NCI-H2227 treated with DMSO at 0.1 percent for 48 hours (cell line): ENCODE measurements around the gene TBC1D9.

Experiments
- DNase-seq: peaks from one replicate; lab custom pipeline; 2025; lab: John Stamatoyannopoulos, UW

The TBC1D9 gene

DNA sequence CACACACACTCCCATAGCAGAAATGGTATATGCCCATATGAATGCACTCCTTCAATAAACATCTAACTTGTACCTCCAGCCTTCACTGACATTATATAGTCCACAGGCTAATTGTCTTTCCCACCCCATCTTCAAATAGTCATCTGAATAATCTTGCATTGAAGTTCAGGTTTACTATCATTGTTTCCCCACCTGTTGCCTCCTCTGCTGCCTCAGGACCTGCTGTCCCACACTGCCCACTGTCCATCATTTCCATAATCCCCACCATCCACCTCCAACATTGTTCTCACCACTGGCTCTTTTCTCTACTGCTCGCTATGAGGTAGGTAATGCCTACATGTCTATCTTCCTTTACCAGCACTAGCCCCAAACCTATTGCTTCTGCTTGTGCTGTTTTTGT lies 66.1 kb downstream of the TBC1D9 start:
- DNase-seq: no peak

DNA sequence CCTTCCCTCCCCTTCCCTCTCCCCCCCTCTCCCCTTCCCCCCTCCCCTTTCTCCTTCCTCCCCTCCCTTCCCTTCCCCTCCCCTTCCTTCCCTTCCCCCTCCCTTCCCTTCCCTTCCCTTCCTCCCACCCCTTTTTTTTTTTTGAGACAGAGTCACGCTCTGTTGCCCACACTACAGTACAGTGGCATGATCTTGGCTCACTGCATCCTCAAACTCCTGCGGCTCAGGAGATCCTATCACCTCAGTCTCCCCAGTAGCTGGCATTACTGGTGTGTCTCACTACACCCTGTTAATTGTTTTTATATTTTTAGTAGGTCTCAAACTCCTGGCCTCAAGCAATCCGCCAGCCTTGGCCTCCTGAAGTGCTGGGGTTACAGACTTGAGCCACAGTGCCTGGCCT lies 66.6 kb downstream of the TBC1D9 start:
- no peak for DNase-seq

DNA sequence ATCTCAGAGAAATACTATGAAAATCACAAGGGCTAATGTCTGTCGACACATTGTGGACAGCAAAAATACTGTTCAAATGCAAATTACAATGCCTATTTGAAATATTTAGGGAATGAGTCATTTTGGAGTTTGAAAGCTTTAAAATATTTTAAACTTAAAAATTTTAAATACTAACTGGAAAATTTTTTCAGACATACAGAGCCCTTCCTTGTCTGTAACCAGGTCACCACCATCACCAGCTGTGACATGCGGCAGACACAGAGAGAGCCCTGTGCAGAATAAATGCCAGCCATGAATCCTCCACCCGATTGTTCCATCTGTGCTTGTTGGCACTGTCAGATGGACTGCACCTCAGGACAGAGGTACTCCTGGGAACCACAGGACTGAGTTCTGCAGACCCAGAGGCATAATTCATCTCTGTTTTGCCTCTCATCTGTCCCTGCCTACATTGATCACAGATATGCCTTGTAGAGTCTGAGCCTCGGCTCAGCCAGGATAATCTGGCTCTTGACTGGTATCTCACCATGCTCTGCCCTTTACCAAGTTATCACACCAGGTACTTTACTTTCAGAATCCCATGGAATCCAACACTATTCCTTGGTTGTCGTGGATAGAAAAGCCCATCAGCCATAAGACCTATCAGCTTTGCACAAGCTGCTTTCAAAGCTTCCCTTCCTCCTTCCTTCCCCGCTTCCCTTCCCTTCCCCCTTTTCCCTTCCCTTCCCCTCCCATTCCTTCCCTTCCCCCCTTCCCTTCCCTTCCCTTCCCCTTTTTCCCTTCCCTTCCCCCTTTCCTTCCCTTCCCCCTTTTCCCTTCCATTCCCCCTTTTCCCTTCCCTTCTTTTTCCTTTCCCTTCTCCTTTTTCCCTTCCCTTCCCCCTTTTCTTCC lies 67.2 kb downstream of the TBC1D9 start:
- no peak for DNase-seq

DNA sequence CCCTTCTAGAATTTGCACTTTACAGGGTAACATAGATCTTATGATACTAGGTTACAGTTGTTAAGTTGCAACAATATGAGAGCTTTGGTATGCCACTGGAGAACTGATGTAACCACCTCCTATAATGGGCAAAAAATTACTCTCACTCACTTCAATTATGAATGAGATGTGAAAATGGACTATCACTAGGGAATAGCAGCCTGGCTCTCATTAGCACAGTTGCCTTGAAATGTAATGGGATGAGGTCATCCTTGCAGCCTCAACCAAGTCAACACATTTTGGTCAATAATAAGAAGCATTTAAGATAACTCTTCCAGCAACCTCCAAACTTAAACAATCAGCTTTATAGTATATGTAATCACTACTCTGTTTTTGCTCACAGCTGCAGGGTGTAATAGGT lies 69.4 kb downstream of the TBC1D9 start:
- no peak for DNase-seq

DNA sequence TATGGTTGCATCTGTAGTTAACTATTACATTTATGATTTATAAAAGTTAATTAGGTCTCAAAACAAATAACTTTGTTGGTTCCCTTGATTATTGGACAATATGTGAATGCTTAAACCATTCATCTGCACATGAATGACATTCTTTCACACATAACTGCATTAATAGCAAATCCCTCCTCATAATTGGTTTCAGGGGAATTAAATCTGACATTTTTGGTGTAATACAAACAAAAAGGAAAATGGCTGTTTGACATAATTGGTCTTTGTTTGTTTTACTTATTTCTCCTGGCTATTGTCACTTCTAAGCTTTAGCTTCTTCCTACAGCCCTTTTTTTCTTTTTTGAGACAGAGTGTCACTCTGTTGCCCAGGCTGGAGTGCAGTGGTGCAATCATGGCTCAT lies 71.9 kb downstream of the TBC1D9 start:
- DNase-seq: no peak

DNA sequence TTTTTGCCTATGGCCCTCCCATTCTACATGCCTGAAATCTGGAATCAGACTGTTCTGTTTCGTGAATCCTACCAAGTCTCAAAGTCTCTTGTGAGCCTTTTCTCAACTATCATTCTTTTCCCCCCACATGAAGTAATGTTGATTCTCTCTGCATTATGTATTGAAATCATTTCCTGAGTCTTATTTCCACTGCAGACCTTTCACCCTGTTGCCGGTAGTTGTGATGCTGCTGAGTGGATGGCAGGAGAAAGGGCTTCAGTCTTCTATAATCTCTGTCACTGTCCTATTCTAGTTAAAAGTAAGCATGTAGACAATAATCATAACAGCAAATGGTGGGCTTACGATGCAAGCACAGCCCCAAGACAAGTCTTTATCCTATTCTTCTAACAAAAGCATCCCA lies 75.0 kb downstream of the TBC1D9 start:
- no peak for DNase-seq

DNA sequence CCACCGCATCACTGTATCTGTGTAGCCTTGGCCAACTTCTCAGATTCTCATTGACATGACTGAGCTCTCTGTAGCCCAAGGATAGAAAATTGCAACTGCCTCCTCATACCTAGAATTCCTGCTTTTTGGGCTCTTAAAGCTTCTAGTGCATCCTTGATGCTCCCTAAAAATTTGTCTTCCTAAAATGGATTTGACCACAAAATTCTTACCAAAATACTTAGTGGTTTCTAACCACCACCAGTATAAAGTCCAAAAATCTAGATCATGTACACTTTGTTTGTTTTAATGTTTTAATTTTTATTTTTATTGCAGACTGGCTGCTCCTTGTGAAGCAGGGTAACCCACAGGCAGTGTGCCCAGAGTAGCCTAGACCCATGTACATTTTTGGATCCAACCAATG lies 75.5 kb downstream of the TBC1D9 start:
- no peak for DNase-seq

DNA sequence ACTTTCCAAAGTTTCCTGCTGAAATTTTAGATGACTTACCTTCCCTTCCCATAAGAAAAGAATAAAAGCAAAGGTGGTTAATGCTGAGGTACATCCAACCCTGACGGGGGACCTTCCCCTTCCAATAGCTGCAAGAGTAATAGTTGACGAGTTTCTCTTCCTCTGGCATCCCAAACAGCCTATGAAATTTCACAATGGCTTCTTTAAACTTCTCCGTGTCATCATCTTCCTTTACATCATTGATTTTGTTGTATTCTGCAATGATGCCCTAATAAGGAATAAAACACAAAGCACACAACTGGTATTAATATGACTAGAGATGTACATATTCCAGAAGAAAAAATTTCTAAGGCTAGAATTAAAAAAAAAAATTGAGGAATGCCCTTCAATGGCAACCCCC lies 76.6 kb downstream of the TBC1D9 start:
- DNase-seq: no peak

DNA sequence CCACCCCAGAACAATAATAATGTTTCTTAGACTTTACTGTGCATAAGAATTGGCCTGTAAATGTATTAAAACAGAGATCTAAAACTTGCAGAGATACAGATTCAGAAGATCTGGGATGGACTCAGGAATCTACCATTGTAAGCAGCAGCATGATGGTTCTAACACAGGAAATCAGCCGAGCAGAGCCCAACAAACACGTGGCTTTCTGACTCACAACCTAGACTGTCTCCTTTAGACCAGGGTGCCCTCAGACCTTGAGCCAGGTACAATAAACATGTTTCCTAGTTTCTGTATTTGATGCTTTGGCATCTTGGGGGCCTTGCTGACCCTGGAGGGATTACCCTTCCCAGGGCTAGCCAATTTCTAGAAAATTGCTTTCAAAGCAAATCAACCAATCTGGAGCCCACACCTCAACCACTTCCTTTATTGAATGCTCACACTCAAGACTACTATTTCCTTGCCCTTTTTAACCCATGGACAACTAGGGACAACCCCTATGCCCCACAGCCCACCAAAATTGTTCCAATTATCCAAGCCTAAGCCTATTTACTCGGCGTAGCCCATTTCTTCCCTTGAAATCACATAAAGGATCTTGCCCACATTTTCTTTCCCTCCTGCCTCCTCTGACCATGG lies 80.5 kb downstream of the TBC1D9 start:
- DNase-seq: no peak

DNA sequence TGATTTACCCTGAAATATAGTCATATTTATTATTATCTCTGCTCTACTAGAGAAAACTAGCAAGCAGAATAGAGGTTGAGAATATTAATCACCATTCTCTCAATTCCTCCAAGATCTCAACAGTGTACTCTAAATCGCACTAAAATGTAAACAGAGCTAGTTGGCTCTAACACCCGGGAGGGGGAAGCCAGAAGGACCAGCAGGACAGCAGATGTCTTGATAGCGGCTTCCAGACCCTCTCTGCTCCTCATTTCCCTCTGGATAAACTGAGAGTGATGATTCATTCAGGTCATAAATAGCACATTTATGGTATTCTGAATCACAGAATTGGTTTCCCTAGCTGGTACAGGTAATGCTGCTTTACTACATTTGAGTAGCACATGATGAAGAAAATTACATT lies 82.5 kb downstream of the TBC1D9 start:
- no peak for DNase-seq

DNA sequence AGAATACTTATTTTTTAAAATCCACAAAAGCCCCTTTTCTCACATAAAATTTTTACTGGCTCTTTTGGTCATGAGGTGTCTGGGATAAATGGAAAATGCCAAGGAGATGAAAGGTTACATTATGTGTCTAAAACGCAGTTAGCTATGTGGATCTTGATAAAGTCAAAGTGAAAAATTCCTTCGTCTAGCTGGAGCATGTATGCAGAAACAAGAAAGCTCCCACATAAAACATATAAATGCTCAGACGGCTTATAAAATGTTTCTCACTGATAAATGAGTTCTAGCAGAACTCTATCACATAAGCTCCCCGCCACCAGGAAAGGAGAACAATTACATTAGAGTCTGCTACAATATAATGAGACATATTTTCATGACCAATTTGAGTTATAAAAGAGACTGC lies 83.8 kb downstream of the TBC1D9 start:
- no peak for DNase-seq

DNA sequence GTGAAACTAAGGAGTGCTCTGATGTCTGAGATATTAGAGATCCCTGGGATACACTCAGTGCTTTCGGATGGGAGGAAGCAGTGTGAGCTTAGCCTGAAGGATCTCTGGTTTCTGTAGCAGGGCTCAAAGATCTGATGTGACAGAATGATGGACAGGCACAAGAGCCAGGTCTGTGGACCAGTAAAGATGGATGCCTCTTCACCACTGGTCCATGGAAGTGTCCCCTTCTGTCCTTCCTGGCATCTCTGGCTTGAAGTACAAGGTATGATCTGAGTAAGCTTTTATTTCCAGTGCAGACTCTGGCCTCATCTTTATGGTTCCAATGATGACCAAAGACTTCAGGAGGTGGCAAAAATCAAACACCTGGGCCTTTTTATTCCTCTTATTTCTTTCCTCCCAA lies 88.1 kb downstream of the TBC1D9 start:
- no peak for DNase-seq

DNA sequence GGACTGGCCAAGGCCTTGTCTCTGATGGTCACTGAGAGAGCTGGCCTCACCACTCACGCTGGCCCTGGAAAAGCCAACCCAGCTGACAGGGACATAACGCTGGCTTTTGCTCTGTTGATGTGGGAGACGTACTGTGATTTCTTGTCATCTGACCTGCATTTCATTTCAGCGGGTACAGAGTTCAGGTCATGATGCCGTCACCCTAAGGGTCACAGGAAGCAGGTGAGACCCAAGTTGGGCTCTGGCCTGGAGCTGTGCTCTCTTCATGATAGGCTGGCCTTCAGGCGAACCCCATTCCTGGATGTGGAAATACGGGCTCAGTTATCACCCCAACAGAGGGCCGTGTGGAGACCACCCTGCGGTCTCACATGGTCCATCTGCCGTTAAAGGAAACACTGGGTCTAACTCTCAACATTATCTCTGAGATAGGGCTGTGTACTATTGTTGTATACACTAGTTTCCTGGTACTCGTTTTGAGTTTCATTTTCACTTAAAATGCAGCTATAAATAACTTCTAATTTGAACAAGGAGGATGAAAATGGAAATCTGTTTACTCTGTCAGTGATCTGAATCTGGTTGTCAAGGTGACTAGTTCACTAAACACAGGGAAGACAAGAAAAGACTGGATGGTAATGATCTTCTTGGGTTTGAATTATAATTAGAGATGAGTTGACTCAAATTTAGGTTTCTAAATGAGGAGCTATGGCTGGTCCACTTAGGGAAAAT lies 89.1 kb downstream of the TBC1D9 start:
- DNase-seq: no peak

DNA sequence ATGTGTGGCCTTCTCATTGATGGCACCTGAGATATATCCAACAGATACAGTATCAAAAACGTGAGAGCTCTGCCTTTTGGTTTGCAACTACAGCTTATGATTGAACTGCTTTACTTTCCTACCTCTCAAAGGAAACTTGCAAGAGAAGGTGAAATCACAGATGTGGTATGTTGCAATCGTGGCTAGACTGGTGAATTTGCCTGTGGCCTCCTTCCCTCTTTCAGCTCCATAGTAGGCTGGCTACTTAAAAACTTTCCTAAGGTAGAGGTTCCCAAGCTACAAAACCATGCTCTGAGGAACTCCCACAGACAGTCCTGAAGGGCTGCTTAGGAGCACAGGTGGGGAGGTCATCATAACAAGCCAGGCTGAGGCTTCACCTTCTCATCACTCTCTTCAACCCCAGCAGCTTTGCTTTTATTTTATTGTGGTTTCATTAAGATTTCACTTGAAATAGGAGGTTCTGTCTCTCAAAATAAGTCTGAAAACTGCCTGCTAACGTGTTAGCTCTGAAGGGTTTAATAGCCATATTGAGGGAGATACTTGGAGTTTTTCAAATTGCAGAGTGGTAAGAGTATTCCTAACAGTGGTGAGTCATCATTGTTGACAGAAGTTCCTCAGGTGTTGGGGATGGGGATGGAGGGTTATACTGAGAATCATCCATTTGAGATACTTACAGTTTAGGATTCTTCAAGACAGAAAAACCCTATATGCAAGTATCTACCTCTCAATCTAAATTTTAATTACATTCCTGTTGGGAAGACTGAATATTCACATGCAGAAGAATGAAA lies 93.9 kb downstream of the TBC1D9 start:
- no peak for DNase-seq

DNA sequence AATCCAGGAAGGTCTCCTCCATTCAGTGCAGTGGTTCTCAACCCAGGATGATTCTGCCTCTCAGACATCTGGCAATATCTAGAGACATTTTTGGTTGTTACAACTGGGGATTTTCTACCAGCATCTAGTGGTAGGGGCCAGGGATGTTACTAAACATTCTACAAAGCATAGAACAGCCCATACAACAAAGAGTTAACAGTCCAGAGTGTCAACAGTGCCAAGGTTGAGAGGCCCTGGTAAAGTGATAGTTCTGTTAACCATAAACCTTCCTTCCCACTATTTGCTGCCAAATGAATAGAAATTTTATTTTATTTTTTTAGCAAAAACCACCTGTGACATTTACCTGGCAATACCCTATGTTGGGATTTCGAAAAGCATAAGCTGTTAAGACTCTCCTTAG lies 94.6 kb downstream of the TBC1D9 start:
- no peak for DNase-seq

DNA sequence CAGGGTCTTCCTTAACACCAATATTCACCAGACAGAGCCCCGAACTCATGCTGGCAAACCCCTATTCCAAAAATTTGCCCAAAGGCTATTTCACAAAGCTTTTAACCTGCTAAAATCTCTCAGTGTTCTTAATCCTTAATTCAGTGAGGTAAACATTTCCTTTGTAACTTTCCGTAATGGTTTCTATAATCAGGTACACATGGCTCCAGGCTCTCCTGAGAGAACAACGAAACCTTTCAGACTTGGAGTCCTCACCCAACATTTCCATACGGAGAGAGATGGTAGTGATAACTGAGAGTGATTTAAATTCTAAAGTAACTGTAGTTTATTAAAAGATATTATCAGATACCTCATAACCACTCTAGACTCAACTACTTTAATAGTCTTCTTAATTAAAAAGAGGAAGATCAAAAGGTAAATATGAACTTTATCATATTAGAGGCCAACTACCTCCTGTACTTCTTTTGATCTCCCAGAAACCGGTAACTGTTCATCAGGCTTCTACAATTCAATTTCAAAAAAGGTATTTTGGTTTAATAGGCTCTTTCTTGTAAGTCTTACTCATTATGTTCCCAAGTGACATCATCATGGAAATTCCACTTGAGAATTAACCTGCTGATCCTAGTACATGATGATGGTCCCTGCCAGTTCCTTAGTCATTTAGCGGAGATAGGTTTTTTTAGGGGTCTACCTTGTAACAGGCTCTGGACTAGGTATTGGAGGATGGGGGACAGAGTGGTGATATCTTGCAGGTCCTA lies 96.1 kb downstream of the TBC1D9 start:
- no peak for DNase-seq

DNA sequence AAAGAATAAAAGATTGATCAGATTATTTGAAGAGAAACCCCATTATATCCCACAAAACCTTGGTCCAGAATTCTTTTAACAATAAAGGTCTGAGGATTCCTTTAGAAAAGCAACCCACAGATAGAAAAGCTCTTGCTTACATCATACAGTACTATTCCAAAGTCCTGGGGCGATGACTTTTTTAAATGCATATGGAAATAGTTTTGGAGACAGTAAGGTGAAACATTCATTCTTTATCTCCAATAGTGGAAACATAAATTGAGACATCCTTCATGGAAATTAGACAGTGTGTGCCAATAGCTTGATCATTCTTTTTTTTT lies 101.7 kb downstream of the TBC1D9 start:
- no peak for DNase-seq

DNA sequence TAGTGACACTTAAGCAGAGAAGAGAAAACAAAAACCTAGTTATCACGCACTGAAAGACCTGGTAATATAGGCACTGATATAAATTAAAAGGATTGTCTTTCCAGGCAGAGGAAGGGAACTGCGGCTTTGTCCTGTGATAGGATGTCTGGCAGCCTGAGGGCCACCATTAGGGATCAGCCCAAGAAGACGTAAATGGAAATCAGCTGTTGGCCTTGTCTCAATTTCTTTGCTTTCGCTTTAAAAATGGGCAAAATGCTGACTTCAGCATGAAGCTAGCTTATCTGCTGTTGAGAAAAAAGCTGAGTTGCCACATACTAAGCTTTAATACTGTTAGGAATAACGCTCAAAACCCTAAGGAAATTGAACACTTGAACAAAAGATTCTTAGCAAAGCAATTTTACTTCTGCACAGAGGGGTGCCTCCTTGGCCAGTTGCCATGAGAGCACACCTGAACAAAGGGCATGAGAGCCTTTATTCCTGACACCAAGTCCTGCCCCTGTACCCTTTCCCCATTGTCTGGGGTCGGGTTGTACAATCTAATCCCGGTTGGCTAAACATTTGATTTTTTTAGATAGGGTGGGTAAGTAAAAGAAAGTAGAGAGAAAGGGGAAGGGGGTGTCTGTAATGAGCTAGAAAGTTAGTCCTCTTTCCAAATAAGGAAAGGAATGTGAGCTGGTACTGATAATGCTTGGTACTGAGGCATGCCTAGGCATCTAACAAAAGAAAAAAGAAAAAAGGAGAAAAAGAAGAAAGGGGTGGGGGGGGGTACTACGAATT lies 102.3 kb downstream of the TBC1D9 start:
- peak; percentile 48 for DNase-seq

DNA sequence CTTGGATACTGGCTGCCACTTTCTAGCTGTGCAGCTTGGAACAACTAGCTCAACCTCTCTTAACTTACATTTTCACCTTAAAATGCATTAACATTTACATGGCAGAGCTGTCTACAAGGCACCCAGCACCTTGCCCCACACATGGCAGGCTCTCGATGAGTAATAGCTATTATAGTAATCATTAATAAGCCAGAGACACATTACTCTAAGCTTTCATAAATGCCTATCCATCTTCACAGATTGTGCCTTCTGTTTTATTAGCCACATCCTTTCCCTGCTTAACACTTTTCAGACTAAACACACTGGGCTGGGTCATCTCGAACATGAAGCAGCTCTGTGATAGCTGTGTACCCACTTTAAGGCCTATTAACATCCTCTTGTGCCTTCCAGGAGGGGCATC lies 103.6 kb downstream of the TBC1D9 start:
- DNase-seq: no peak

DNA sequence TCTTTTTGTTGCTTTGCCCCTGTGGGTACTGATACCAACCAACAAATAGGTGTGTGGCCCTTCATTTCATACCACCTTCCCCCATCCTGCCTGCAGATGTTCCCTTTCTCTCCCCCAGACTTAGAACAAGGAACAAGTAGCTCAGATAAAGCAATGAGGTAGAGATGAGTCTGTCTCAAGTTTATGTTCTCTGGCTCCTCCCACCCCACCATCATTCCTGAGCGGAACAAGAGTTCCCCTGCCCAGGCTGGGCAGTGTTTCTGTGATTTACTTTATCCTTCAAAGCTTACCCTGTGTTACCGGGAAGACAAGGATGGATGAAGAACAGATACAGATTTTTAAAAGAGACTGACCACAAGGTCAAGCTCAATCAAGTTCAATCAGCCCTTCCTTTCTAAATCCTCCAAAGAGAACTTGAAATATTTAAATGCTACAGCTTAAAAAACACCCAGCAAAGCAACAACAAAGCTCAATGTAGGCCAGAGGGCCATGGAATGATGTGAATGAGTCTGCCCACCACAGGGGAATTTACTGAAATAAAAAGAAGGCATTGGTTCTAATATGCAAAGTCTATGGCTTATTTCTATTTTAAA lies 107.4 kb downstream of the TBC1D9 start:
- DNase-seq: no peak
